H4 (cell line): ENCODE measurements around the gene MYH9. TPM values are rescaled to one million over a fixed set of nuclear protein-coding genes. Genes with fewer than 3 reads are reported as not detected.
"Not testable (repeated sequence)": the region's sequence is repeated elsewhere in the genome, so short reads cannot be mapped to it uniquely, and the experiment has no call there.

ENCODE experiments used
- DNase-seq: peaks from one replicate; pipeline ENCODE4 v3.0.0-alpha.2; 2015; ENCODE audit warnings: low spot score
- total RNA-seq: library from RNA; depleted of rRNA; stranded (reverse); fragments of >200 nt; shearing (Covaris generic); gene quantifications from 2 replicates; pipeline ENCODE4 v1.2.3, GENCODE V29; 2014

Gene MYH9
- total RNA-seq, 1 experiment from 2014 or later, result 82.9 TPM

- DNase-seq, result no peak
Observed at GRCh38 chr22:36415415-36416168, 27.8 kb upstream of the MYH9 start.

GRCh38 chr22:36413022-36413775 lies 25.4 kb upstream of the MYH9 start:
- DNase-seq, result no peak

DNA sequence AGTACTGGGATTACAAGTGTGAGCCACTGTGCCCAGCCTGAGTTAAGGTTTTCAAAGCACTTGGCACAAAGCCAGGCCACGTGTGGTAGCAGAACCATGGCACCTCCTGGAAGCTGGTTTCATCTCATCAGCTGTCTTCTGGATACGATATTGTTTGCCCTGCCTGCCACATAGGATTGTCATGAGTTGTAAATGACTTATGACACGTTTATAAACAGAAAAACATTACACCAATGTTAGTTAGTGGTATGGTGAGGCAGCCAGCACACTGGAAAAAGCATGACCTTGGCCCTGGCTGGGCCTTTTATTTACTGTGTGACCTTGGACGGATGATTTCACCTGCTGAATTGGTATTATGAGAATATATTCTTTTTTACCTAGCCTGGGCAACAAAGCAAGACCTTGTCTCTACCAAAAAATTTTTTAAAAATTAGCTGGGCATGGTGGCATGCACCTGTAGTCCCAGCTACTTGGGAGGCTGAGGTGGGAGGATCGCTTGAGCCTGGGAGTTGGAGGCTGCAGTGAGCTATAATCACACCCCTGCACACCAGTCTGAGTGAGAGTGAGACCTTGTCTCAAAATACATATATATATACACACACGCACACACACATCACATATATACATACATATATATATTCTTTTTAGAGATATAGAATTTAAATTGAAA lies 24.0 kb upstream of the MYH9 start:
- no peak for DNase-seq

- DNase-seq, result no peak
Observed at GRCh38 chr22:36409911-36410756, 22.4 kb upstream of the MYH9 start.

DNA sequence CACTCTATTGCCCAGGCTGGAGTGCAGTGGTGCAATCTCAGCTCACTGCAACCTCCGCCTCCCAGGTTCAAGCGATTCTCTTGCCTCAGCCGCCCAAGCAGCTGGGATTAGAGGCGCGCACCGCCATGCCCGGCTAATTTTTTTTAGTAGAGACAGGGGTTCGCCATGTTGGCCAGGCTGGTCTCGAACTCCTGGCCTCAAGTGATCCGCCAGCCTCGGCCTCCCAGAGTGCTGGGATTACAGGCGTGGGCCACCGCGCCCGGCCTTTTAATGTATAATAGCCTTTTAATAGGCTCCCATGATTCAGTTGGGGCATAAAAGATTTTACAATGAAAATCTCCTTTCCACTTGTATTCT lies 21.8 kb upstream of the MYH9 start:
- not testable (repeated sequence) for DNase-seq

GRCh38 chr22:36409056-36409455 lies 21.3 kb upstream of the MYH9 start:
- no peak for DNase-seq

DNA sequence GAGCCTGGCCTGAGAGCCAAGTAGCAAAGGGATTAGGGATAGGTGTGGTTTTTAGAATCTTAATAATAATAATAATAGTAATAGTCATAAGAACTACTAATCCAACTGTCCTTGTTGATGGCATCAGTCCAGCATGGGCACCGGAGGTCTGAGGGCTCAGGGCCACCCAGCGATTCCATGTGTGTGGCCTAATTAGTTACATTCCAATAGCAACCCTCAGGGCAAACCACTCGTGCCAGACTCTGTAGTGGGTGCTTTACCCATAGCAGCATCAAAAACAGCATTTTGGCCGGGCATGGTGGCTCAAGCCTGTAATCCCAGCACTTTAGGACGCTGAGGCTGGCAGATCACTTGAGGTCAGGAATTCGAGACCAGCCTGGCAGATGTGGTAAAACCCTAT lies 19.0 kb upstream of the MYH9 start:
- no peak for DNase-seq

GRCh38 chr22:36405671-36406538 lies 18.1 kb upstream of the MYH9 start:
- peak; percentile 60 for DNase-seq

DNA sequence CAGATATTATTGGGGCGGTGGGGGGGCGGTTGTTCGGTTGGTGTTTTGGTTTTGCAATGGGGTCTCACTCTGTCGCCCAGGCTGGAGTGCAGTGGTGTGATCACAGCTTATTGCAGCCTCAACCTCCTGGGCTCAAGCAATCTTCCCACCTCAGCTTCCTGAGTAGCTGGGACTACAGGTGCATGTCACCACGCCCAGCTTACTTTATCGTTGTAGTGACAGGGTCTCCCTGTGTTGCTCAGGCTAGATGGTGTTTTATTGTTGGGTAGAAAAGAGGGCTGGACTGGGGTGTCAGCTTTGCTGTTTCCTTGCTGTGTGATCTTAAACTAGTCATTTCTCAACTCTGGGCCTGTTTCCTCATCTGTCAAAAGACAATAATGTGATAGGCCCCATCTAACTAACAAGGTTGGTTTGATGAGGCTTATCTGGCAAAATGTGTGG lies 17.5 kb upstream of the MYH9 start:
- DNase-seq, result no peak

GRCh38 chr22:36404446-36404845 lies 16.7 kb upstream of the MYH9 start:
- no peak for DNase-seq

- DNase-seq, result no peak
Observed at GRCh38 chr22:36399472-36399778, 11.7 kb upstream of the MYH9 start.

GRCh38 chr22:36398601-36399471 lies 11.1 kb upstream of the MYH9 start:
- DNase-seq, result no peak

GRCh38 chr22:36397131-36398093 lies 9.6 kb upstream of the MYH9 start:
- DNase-seq, result no peak

DNA sequence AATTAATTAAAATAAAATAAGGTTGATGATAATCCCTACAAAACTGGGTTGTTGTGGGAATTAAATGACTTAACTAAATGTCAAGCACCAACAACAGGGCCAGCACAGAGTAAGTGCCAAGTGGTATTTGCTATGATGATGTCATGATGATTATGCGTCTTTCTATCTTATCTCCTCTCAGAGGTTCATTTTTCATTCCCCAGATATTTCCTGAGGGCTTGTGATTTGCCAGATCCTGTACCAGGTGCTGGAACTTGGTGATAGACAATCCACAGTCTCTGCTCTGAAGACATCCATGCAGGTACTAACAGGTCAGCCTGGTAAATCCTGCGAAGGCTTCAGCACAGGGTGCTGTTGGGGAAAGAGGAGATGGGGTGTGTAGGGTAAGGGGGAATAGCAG lies 8.1 kb upstream of the MYH9 start:
- no peak for DNase-seq

GRCh38 chr22:36395055-36395849 lies 7.5 kb upstream of the MYH9 start:
- no peak for DNase-seq

GRCh38 chr22:36391638-36392037 lies 3.9 kb upstream of the MYH9 start:
- no peak for DNase-seq

DNA sequence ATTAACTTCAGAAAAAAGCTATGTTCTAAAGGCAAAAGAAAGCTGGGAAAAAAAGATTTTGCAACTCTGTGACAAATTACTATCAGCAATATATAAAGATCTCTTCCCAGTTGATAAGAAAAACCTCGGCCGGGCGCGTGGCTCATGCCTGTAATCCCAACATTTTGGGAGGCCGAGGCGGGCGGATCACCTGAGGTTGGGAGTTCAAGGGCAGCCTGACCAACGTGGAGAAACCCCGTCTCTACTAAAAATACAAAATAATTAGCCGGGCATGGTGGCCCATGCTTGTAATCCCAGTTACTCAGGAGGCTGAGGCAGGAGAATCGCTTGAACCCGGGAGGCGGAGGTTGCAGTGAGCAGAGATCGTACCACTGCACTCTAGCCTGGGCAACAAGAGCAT lies 1.4 kb upstream of the MYH9 start:
- DNase-seq, result not testable (repeated sequence)

DNA sequence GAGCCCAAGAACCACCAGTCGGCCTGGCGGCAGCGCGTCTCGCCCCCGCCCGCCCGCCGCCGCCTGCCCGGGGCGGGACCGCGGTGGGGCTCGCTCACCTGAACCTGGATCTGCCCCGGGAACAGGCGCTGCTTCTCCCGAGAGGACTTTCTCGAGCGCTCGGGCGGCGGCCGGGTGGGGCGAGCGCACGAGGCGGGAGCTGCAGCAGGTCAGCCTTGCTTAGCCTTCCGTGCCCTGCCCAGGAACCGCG lies 133 bp downstream of the MYH9 start:
- no peak for DNase-seq
